GM18868 (cell line): ENCODE measurements around the gene ANTXR1.

Experiments
- ATAC-seq: cut with Tn5 transposase; IDR thresholded peaks from one replicate; pipeline ENCODE4 v1.9.1; 2021; ENCODE audit warnings: mild to moderate bottlenecking, moderate library complexity; ENCODE audit not compliant: unreplicated experiment

ANTXR1 gene

DNA sequence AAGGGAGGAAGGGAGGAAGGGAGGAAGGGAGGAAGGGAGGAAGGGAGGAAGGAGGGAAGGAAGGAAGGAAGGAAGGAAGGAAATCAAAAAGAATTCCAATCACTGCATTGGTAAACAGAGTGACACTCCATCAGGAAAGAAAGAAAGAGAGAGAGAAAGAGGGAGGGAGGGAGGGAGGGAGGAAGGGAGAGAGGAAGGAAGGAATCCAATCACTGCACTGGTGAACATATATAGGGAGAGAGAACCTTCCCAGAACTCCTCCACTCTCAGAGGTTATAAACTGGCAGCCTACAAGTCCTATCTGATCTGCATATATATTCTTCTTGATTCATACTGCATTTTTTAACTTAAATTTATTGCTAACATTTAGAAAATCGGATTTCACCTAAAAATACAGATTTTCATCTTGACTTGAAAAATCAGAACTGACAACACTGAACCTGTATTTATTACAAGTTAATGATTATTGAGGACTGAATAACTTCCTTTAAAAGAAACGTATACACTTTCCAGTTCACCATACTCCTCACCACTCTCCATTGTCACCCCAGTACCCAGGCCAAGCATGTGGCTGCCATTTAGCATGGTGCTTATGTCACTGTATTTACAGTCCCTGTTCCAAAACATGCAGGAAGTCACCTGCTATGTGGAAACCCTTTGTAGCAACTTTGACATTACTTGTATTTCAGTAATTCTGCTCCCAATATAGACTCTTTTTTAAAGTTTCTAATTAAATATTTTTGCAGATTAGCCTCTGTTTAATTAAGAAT is 83.5 kb downstream of the ANTXR1 start:
- ATAC-seq = no peak

DNA sequence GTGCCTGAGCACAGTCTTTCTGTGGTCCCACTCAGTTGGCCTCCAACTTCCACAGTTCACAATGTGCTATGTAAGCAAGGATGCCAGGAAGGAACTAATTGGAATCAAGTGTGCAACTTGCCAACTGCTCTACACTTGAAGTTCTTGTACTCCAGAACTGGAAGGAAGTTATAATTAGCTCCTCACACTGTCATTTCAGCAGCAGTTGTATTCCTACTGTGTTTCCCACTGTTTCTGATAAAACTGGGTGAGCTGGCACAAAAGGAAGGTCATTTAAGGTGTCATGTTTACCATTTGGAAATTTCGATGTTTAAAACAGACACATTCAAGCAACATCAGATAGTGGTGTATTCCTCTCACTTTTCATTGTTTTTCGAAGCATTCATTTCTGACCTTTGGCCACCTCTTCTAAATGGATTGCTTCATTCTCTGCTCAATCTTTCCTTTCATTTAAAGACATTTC is 84.2 kb downstream of the ANTXR1 start:
- ATAC-seq = no peak

DNA sequence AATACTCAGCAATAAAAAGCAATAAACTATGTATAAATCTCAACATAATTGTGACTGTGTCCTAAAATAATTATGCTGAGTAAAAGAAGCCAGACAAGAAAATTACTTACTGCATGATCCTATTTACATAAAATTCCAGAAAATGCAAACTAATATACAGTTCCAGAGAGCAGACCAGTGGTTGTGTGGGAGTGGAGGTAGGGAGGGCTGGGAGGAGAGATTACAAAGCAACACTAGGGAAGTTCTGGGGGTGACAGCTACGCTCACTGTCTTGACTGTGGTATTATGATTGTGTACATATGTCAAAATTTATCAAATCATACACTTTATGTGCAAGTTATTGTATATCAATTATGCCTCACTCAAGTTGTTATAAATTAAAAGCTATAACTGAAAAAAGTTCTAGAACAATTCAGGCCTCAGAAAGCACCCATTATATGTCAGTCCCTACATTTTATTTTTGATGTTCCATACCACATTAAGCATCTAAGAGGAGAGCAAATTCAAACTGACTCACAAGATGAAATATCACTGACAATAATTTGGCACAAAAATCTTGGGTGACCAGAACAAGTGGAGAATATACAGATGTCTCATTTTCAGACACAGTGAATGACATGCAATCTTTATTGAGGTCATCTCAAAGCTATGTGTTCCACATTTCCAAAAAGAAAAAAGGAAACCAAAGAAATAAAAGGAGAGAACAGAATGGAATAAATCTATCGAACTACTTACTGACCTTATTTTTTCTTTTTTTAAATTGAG is 85.1 kb downstream of the ANTXR1 start:
- no peak for ATAC-seq

DNA sequence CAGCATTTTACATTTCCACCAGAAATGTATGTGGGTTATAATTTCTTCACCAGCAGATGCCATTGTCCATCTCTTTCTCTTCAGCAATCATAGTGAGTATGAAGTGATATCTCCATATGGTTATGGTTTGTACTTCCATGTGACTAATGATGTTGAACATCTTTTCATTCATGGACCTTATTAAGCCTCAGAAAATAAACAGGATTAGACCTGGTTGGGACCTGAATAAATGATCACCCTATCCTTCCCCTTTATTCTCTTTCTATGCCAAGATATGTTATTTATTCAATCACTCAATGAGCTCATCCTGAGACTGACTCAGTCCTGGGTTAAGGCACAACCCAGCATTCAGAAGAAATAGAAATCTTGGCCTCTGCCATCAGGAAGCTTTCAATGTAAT is 86.6 kb downstream of the ANTXR1 start:
- ATAC-seq = no peak

DNA sequence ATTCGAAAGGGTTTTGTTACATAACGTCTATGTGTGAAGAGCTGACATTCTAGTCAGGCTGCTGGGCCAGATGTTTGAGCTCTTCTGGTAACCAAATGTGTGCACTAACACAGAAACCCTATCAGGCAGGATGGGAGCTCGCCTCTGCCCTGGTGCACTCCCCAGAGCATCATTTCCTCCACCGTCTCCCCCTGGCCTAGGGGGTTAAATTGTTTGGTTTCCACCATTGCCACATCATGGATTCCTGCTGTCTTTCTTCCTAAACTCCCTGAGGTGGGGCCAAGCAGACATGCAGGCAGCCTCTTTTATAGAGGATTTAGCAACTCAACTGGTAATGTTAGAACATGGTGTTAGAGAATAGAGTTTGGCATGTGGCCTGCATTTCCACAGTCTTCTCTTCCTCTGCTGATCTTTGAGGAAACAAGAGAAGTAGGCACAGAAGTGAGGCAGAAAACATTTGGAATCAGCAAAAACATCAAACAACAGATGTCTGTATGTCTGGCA is 87.3 kb downstream of the ANTXR1 start:
- ATAC-seq = no peak

DNA sequence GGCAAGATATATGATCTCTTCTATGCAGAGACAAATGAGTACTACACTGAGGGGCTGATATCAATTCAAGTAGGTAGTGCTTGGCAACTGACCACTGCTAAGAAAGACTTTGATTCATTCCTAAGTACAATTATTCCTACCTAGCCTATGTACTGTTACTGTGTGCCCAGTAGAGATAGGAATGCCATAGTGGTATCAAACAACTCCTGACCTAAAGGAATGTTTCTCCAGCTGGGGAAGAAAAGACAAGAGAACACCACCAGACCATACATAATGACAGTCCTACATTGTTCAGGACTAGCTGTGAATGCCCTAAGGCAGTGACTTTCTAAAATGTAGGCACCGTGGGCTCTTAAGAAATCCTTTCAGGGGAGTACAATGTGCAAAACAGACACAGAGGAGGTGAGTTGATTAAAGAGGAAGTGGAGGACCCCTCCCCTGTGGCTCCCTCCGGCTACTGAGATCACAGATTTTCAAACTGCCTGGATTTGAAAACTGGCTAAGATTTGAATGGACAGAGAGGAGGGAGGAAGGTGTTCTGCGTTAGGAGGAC is 89.1 kb downstream of the ANTXR1 start:
- no peak for ATAC-seq

DNA sequence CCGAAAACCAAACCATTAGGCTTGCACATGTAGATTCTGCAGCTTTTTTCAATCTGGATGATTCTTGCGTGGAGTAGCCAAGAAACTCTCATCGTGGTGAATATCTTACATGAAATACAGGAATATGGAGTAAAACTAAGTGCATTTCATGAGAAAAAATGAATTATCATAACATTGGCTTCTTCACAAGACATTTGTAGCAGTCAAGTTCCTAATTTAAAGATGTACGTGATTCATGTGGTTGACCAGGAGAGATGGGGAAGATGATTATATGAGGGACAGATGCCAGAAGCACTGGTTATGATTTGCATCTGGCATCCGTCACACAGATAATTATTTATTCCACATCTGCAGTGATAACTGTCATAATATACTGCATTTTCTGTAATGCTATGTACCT is 90.4 kb downstream of the ANTXR1 start:
- ATAC-seq = no peak

DNA sequence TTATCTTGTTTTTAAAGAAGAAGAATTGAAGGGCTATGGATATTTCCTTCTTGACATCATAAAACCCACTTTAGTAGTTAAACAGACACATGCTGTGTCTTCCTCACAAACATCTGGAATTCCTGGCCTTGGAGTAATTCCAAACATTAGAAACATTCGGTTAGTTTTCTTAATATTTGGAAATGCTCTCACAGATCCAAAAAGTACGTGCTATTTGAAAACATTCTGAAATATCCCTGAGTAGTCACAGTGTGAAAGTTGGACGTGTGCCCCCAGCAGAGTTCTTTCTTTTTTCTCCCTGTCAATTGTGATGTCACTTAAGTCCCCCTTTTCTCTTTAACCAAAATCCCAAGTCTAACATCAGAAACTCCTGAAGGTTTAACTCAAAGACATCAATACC is 91.3 kb downstream of the ANTXR1 start:
- ATAC-seq = no peak

DNA sequence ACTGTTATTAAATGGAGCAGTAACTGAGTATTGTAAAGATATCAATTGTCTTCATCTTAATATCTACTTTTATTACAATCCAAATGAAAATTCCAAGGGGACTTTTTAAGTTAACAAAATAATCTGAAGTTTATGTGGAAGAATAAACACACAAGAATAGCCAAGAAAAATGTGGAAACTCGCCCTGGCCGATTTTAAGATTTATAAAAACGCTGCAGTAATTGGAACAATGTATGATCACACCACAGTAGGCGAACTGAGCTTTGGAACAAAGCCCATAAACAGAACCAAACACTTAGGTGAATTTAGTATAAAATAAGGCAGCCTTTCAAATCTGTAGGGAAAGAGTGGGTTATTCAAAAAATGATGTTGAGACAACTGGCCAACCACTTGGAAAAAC is 96.3 kb downstream of the ANTXR1 start:
- ATAC-seq = no peak

DNA sequence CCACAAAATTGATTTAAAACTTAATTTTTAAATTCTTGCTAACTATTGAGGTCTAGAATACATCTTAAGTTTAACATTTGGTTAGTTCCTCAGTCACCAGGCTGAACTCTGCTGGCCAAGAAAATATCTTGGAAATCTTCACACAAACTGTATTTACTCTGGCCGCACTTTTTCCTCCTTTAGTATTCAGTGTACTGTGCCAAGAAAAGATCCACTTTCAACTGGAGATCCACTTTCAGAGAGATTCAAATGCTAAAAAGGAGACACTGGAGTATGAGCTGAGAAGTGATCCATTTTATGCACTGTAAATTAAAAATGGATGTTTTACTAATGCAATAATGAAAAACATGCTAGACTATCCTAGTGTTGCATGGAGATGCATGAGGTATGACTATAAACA is 98.1 kb downstream of the ANTXR1 start:
- no peak for ATAC-seq

DNA sequence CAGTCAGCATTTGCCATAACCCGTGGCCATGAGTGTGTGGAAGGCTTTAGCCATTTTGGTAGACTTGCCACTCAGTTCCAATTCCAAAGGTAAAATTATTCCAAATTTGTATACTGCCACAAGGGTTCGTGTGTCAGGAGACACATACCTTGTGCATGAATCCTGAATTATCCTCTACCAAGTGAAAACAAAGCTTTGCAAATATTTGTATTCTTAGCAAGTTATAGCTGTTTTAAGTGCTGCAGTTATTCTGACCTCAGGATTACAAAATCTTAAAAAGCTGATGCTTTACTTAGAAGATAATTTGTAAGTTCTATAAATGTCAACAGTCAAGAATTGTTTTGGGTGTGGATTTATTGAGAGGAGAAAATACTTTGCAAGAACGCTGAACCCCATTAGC is 100.6 kb downstream of the ANTXR1 start:
- no peak for ATAC-seq

DNA sequence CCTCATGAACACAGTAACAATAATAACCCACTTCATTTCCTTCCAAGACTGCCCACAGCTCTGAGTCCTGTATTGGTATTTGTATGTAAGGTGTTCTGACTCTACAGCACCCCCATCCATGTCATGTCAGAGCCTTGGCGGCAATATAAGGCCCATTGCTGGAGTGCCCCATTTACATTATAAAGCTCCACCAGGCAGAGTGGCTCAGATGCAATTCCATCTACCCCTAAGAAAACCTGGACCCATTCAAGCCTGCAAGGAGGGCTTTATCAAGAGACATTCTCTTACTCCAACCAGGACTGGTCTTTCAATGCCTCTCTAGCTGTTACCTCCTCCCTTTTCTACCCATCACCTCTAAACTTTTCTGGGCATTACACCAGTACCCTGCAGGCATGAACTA is 101.6 kb downstream of the ANTXR1 start:
- ATAC-seq = no peak

DNA sequence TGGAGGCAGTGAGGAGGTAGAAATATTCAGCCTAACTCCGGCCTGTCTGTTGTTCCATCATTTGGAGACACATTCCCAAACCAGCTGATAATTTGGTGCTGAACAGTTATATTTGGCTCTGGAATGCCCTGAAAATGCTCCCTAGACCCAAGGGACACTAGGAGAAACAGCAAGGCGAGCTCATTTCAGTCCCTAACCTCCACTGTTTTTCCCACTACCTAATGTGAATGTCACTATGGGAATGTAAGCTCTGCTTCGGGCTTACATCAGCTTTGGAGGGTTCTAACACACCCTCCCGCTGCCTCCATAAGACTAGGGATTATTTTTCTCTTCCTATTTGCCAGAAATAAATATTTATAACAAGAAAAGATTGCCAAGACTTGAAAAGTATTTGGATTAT is 103.5 kb downstream of the ANTXR1 start:
- no peak for ATAC-seq

DNA sequence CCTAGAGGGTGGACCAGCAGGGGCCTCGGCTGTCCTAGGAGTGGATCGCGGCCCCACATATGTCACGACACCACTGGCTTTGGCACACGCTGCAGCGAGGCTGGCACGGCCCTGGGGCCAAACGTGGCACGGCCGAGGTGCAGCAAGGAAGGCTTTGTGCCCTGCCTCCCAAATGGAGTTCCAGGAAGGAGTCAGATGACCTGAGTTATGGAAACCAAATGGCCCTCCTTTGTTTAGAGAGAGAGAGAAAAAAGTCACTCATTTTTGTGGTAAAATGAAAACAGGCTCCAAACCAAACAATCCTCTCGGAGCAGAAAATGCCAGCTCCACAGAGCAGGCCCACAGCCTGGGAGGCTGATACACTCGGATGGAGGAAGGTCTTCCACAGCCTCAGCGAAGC is 105.6 kb downstream of the ANTXR1 start:
- ATAC-seq = no peak

DNA sequence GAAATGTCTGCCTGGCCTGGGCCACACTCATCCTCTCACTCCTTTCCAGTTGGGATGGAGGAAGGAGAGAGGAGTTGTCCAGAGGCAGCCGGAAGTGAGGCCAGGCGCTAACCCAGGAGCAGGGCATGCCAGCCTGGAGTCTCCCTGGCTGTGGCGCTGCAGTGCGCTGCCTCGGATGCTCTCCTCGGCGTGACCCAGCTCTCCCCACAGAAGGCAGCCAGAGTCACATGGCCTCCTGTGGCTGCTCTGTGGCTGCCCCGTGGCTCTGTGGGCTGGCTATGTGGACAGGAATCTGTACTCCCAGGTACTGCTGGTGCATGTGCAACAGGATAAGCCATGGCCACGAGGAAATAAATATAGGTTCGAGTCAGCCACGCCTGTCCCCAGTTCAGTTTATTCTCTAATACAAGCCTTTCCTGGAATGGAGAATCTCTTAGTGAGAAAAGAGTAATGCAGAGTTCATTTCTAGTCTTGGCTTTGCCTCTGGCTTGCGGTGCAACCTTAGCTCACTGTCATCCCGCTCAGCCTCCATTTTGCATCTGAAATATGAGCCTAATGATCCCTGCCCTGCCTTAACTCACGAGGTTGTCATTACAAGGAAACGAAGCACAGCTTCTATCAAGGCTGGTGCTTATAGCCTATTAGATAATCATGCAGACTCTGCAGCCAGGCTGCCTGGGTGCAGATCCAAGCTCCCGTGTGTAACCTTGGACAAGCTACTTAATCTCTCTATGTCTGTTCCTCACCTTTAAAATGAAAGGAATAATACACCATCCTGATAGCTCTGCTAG is 106.3 kb downstream of the ANTXR1 start:
- no peak for ATAC-seq

DNA sequence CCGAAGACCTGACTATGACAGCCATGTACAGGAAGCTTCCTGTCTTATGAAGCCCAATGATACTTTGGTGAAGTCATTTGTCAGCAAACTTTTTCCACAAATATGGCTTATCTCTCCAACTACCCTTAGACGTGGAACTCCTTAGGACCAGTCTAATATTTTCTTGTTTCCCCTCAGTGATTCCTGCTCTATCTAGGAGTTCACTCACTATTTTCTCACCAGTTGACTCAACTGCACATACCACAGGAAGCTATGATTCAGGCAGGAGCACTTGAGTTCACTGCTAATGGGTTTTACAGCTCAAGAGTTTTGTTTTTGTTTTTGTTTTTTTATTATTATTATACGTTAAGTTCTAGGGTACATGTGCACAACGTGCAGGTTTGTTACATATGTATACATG is 109.3 kb downstream of the ANTXR1 start:
- ATAC-seq = no peak

DNA sequence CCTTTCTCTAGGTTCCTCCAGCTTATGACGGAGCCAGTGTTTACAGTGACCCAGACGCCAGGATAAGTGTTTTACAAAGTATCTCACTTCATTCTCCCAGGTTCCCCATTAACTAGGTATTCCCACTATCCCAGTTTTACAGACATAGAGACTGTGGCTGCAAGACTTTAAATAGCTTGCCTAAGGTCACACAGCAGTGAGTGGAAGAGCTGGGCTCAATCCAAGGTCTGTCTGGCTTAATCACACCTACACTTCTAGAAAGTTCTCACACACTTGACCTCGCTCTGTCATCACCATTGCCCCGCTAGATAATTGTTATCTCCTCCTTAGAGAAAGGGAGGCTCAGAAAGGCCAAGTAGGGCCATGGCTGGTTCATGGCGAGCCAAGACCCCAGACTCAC is 110.2 kb downstream of the ANTXR1 start:
- ATAC-seq = no peak

DNA sequence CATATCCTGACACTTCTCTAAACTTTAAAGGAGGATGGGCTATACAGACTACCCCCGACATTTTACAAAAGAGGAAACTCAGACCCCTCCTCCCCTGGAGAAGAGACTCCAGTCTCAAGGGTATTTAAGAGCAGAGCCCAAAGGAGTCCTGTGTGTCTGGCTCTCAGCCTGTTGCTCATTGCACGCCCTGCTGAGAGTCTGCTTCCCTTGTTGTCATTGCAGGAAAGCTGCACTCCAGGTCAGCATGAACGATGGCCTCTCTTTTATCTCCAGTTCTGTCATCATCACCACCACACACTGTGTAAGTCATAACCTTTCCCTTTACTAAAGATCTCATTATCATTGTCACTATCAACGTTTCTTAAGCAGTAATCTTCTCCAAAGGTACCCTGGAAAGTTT is 111.4 kb downstream of the ANTXR1 start:
- no peak for ATAC-seq

DNA sequence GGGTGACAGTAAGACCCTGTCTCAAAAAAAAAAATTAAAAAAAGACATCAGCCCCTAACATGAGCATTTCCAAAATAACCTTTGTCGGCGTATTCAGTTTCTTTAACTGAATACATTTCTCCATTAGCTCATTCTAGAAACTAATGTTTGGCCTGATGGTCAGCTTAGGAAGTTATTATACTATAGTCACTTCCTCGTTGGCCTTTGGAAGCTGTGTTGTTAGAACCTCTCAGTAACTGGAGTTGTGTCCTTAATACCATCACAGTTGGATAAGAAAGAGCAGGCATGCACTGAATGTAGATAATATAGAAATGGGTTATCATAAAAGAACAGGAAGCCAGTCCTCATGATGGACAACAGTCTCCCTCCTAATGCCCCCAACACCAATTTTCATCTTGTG is 112.8 kb downstream of the ANTXR1 start:
- no peak for ATAC-seq

DNA sequence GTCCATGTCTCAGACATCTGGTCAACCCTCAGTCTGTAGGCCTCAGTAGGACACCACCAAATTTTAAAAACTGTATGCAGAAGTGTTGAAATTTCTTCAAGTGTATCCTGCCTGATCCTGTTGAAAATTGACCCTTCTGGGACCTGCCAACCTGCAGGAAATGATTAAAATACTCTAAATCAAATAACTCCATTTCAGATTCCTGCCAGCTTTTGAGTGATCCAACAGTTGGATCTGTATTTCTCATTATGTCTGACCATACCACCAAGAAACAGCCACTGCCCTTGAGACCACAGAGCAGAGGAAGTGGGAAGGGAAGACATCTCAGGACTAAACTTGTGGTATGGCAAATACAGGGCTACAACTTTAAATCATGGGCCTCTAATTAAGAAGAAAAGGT is 113.4 kb downstream of the ANTXR1 start:
- no peak for ATAC-seq

DNA sequence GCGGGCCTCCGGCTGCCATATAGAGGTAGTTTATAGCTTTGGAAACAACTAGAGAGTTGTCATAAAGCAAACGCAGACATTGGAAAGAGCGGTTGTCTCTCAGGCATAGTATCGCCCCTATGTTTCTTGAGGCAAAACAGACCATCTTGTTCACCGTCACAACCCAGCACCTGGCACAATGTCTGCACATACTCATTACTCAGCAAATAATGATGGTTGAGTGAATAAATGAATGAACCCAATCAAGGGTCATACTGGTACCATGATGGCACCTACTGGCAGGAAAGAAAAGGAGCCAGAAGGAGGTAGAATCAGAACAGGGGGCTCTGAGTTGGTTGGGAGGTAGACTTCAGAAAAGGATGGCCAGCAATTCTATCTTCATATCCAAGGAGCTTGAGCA is 118.5 kb downstream of the ANTXR1 start:
- ATAC-seq = no peak
